AG10803 (cell line): ENCODE measurements around the gene APBB2.
"Not testable (repeated sequence)": the region's sequence is repeated elsewhere in the genome, so short reads cannot be mapped to it uniquely, and the experiment has no call there.

Source experiments
- DNase-seq: peaks from one replicate; pipeline ENCODE4 v3.0.0; 2010; ENCODE audit warnings: low read depth
- H3K4me3 ChIP-seq: 2 replicates; pipeline ENCODE4 v1.5.1; 2011; ENCODE audit warnings: mild to moderate bottlenecking, low read length, control low read depth
- TF ChIP-seq, protein P1 (sequence below): conservative IDR thresholded peaks from 2 replicates; pipeline ENCODE4 v1.5.1; 2011; ENCODE audit warnings: mild to moderate bottlenecking, low read length, control low read depth, inconsistent platforms

Gene APBB2

DNA sequence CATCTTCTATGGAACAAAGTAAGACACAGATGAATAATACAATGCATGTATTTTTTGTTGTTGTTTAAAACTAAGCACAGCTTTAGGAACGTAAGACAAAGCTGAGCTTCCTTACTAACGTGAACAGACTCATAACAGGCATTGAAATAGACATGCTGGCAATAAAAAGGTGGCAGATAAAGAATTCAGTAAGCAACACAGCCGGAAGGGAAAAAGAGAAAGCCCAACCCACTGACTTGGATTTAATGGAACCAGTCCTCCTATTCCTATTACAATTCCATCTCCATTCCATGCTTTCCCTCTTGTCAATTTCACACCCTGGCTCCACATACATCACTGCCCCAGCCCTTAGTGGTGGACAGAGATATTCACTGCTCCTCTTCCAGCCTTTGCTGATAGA lies 282.5 kb downstream of the APBB2 start:
- TF ChIP-seq, protein P1, sequence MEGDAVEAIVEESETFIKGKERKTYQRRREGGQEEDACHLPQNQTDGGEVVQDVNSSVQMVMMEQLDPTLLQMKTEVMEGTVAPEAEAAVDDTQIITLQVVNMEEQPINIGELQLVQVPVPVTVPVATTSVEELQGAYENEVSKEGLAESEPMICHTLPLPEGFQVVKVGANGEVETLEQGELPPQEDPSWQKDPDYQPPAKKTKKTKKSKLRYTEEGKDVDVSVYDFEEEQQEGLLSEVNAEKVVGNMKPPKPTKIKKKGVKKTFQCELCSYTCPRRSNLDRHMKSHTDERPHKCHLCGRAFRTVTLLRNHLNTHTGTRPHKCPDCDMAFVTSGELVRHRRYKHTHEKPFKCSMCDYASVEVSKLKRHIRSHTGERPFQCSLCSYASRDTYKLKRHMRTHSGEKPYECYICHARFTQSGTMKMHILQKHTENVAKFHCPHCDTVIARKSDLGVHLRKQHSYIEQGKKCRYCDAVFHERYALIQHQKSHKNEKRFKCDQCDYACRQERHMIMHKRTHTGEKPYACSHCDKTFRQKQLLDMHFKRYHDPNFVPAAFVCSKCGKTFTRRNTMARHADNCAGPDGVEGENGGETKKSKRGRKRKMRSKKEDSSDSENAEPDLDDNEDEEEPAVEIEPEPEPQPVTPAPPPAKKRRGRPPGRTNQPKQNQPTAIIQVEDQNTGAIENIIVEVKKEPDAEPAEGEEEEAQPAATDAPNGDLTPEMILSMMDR, result no peak
- no peak for DNase-seq

DNA sequence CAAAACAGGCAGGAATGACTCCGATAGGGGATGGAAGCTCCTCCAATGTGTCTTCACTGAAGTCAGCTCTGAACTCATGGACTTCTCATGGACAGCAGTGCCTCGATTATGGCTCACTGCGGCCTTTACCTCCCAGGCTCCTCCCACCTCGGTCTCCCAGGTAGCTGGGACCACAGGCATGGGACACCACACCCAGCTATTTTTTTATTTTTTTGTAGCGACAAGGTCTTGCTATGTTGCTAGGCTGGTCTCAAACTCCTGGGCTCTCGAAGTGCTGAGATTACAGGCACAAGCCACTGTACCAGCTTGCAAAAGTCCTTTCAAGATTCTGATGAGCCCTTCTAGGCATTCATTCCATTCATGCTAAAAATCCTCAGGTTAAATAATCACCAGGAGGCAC lies 283.1 kb downstream of the APBB2 start:
- TF ChIP-seq, protein P1, result no peak
- DNase-seq, result no peak
- H3K4me3 ChIP-seq, result no peak overlapping the region

More for the DNA sequence above, 282.5 kb downstream of the APBB2 start:
- H3K4me3 ChIP-seq, result no peak overlapping the region

DNA sequence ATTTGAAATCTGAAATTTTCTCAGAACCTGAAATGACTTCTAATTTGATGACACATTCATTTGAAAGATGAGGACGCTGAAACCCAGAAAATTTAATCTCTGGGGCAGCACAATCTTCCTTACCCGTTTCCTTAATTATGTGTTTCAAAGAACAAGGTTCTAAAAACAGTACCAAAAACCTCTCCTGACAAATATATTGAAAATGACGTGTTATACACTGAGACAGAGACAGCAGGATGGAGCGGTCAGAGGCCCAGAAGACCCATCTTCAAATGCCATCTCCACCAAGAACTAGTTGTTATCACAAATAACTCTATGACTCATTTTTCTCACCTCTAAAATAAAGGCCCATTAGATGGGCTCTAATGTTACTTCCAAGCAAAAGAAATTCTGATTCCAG lies 287.3 kb downstream of the APBB2 start:
- H3K4me3 ChIP-seq, result no peak overlapping the region
- no peak for DNase-seq
- TF ChIP-seq, protein P1, result no peak

DNA sequence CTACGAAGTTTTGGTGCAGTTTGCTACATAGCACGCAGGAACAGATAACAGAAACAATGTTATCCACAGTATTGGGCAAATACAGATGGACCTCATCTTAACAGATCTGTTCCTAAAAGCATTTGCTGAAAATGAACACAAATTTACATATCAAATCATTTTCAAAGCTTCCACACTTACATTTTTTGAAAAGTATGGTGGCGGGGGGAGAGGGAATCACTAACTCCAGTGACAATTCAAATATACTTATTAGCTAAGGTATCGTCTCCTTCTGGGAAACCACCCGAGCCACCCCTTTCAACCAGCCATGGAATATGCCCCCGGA lies 289.6 kb downstream of the APBB2 start:
- no peak overlapping the region for H3K4me3 ChIP-seq
- TF ChIP-seq, protein P1, result no peak
- DNase-seq, result no peak

DNA sequence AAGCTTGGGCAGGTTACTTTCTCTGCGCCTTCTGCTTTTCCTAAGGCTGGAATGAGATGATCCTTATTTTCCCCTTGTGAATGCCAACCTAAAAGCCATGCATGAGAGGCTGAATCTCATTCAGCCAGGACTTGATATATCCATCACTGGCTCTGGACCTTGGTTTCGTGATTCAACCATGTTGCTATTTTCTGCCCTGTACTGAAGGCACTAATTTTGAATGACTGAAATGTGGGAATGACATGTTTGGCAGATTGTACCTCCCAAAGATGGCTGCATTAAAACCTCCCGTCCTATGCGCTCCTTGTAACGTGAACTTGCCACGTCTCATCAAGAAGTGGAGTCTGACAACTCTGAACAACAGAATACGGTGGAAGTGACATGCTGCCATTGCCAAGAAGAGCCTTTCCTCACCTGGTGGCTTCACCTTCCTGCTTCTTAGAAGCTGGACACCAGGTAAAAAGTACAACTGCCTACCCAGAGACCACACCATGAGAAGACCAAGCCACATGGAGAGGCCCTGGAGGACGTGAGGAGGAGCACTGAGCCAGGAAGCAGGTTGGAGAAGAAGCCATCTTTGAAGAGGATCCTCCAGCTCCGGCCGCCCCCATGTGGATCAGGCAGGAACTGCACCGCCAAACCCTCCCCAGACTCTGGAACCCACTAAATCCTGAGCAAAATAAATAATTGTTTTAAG lies 290.1 kb downstream of the APBB2 start:
- TF ChIP-seq, protein P1, result peak; percentile 93
- DNase-seq, result peak; percentile 57
- no peak overlapping the region for H3K4me3 ChIP-seq

DNA sequence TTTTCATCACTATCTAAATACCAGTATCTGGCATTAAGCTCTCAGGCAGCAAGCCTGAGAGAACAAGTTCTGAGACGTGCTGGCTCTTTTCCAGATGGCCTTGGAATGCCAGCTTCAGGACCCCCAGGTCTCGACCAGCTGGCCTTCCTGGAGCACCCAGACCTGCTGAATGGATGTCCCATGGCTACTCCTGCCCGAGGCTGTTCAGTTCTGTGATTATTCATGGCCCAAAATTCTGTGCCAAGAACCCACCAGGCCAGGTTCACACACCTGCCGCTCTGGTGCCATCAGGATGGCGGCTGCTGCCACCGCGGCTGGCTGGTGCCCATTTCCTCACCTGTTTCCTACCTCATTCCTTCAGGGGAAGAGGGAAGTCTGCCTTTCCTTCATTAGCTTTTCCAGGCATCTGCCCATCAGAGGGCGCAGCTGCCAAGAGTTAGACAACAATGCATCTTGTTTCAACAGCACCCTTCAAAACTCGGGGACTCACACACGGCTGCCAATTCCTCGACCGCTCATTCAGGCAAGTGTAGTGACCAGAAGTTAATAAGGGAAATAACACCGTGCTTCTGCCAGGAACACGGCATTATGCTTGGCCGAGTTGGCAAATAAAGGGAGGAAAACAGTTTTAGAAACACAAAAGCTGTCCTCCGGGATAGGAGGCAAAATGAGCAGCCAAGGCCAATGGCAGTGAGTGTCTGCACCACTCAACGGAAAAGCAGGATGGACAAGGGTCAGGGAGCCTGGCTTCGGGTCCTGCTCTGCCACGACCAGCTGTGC lies 290.8 kb downstream of the APBB2 start:
- TF ChIP-seq, protein P1, result no peak
- no peak for DNase-seq
- no peak overlapping the region for H3K4me3 ChIP-seq

DNA sequence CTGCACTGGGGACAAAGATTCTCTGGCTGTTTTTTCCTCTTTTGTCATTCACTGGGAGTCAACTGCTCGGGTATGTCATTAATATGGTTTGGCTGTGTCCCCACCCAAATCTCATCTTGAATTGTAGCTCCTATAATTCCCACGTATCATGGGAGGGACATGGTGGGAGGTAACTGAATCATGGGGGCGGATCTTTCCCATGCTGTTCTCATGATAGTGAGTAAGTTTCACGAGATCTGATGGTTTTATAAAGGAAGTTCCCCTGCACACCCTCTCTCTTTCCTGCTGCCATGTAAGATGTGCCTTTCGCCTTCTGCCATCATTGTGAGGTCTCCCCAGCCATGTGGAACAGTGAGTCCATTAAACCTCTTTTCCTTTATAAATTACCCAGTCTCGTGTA lies 294.4 kb downstream of the APBB2 start:
- not testable (repeated sequence) for DNase-seq, H3K4me3 ChIP-seq
